Loucy (cell line): ENCODE measurements around the gene JAM3.

Experiments used
- H2AFZ ChIP-seq: fragments of 200-600 bp; sonication (generic); 2 replicates; pipeline ENCODE4 v1.6.0; 2016; ENCODE audit warnings: antibody characterized with exemption, mild to moderate bottlenecking, low read length, moderate library complexity
- H3F3A ChIP-seq: fragments of 200-600 bp; 2 replicates; pipeline ENCODE4 v1.6.0; 2016; ENCODE audit warnings: antibody characterized with exemption, low read depth, mild to moderate bottlenecking
- H3K27me3 ChIP-seq: fragments of 200-600 bp; sonication (generic); 2 replicates; pipeline ENCODE4 v1.6.1; 2014; ENCODE audit warnings: low read length, mild to moderate bottlenecking; ENCODE audit not compliant: insufficient read depth, poor library complexity, severe bottlenecking
- H3K36me3 ChIP-seq: fragments of 200-600 bp; sonication (generic); 2 replicates; pipeline ENCODE4 v1.6.1; 2016; ENCODE audit warnings: low read length; ENCODE audit not compliant: insufficient read depth
- H3K4me1 ChIP-seq: fragments of 200-600 bp; sonication (generic); 2 replicates; pipeline ENCODE4 v1.5.1; 2014; ENCODE audit warnings: low read length, mild to moderate bottlenecking; ENCODE audit not compliant: insufficient read depth, poor library complexity, severe bottlenecking
- H3K4me2 ChIP-seq: fragments of 200-600 bp; sonication (generic); 2 replicates; pipeline ENCODE4 v1.6.0; 2014; ENCODE audit warnings: antibody characterized with exemption, low read length, low read depth, mild to moderate bottlenecking; ENCODE audit not compliant: poor library complexity, severe bottlenecking
- H3K4me3 ChIP-seq: fragments of 200-600 bp; sonication (generic); 2 replicates; pipeline ENCODE4 v1.5.1; 2014; ENCODE audit warnings: low read length, mild to moderate bottlenecking, mixed read lengths; ENCODE audit not compliant: poor library complexity, severe bottlenecking
- H3K79me2 ChIP-seq: fragments of 200-600 bp; sonication (generic); 2 replicates; pipeline ENCODE4 v1.6.1; 2014; ENCODE audit warnings: low read length; ENCODE audit not compliant: insufficient read depth
- H3K9ac ChIP-seq: fragments of 200-600 bp; sonication (generic); 2 replicates; pipeline ENCODE4 v1.6.0; 2014; ENCODE audit warnings: mild to moderate bottlenecking, low read depth, low read length, moderate library complexity; ENCODE audit not compliant: poor library complexity, severe bottlenecking
- H3K9me2 ChIP-seq: fragments of 200-600 bp; sonication (generic); replicated peaks from 2 replicates; pipeline ENCODE4 v1.6.1; 2016; ENCODE audit warnings: low read depth, low read length, mixed read lengths
- H3K9me3 ChIP-seq: fragments of 200-600 bp; sonication (generic); 2 replicates; pipeline ENCODE4 v1.6.1; 2014; ENCODE audit warnings: mild to moderate bottlenecking, antibody characterized with exemption, low read length, low read depth; ENCODE audit not compliant: insufficient read depth
- H4K20me1 ChIP-seq: fragments of 200-600 bp; sonication (generic); 2 replicates; pipeline ENCODE4 v1.6.0; 2014; ENCODE audit warnings: antibody characterized with exemption, low read length, mild to moderate bottlenecking; ENCODE audit not compliant: insufficient read depth, poor library complexity, severe bottlenecking
- EZH2phosphoT487 ChIP-seq: fragments of 200-600 bp; IDR thresholded peaks from 2 replicates; pipeline ENCODE4 v1.6.1; 2018; ENCODE audit warnings: antibody characterized with exemption, mild to moderate bottlenecking, moderate library complexity, borderline replicate concordance
- TF ChIP-seq, protein P1 (sequence below): fragments of 200-600 bp; sonication (generic); conservative IDR thresholded peaks from 2 replicates; pipeline ENCODE4 v1.5.1; 2014; ENCODE audit warnings: mild to moderate bottlenecking, antibody characterized with exemption, low read length

The JAM3 gene

DNA sequence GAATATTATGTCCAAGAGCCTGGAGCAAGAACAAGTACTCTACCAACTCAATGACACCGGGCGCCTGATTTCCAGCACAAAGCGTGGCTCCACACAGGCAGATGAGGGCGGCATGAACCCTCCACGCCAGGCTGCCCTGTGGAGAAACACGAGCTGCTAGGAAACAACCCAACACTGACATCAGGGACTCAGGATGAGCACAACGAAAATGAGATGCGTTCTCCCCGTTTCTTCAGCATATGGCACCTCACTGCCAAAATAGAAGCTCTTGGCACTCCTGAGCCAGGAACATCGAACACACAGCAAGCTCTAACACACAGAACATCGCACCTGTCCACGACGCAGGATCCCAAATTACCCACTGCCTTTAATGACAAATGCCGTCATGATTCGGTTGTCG lies 86.6 kb downstream of the JAM3 start:
- Histone ChIP-seq H3K4me3 (no peak overlapping the region), H3K4me1 (no peaks in the 10 kb centered on the region), H3K9me2 (no peaks in the 10 kb centered on the region), H2AFZ (no peak overlapping the region), H3F3A (no peaks in the 10 kb centered on the region), H3K36me3 (peaks cover 81% of the 10 kb centered on the region; the same call in 1 of the 2 replicates), H3K79me2 (no peaks in the 10 kb centered on the region), H4K20me1 (no peaks in the 10 kb centered on the region), H3K9me3 (no peaks in the 10 kb centered on the region), H3K27me3 (no peaks in the 10 kb centered on the region), H3K4me2 (no peak overlapping the region), H3K9ac (no peak overlapping the region)
- no peak for TF ChIP-seq EZH2phosphoT487
- TF ChIP-seq, protein P1, sequence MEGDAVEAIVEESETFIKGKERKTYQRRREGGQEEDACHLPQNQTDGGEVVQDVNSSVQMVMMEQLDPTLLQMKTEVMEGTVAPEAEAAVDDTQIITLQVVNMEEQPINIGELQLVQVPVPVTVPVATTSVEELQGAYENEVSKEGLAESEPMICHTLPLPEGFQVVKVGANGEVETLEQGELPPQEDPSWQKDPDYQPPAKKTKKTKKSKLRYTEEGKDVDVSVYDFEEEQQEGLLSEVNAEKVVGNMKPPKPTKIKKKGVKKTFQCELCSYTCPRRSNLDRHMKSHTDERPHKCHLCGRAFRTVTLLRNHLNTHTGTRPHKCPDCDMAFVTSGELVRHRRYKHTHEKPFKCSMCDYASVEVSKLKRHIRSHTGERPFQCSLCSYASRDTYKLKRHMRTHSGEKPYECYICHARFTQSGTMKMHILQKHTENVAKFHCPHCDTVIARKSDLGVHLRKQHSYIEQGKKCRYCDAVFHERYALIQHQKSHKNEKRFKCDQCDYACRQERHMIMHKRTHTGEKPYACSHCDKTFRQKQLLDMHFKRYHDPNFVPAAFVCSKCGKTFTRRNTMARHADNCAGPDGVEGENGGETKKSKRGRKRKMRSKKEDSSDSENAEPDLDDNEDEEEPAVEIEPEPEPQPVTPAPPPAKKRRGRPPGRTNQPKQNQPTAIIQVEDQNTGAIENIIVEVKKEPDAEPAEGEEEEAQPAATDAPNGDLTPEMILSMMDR: no peak

GRCh38 chr11:134155946-134156865 lies 87.3 kb downstream of the JAM3 start:
- Histone ChIP-seq H3K9ac (no peak overlapping the region), H3K9me3 (no peaks in the 10 kb centered on the region), H3K4me1 (no peaks in the 10 kb centered on the region), H2AFZ (no peak overlapping the region), H3K36me3 (peaks cover 82% of the 10 kb centered on the region; the same call in 1 of the 2 replicates), H3K79me2 (no peaks in the 10 kb centered on the region), H3K4me3 (no peak overlapping the region), H4K20me1 (no peaks in the 10 kb centered on the region), H3K9me2 (no peaks in the 10 kb centered on the region), H3F3A (no peaks in the 10 kb centered on the region), H3K4me2 (no peak overlapping the region), H3K27me3 (no peaks in the 10 kb centered on the region)
- TF ChIP-seq, protein P1: no peak
- no peak for TF ChIP-seq EZH2phosphoT487

GRCh38 chr11:134157451-134157850 lies 88.6 kb downstream of the JAM3 start:
- Histone ChIP-seq H3K9ac (no peak overlapping the region), H3K36me3 (peaks cover 86% of the 10 kb centered on the region; the same call in 1 of the 2 replicates), H3K79me2 (no peaks in the 10 kb centered on the region), H4K20me1 (no peaks in the 10 kb centered on the region), H3K4me1 (no peaks in the 10 kb centered on the region), H3K27me3 (no peaks in the 10 kb centered on the region), H3K4me3 (no peak overlapping the region), H3F3A (no peaks in the 10 kb centered on the region), H3K9me2 (no peaks in the 10 kb centered on the region), H2AFZ (no peak overlapping the region), H3K9me3 (no peaks in the 10 kb centered on the region), H3K4me2 (no peak overlapping the region)
- no peak for TF ChIP-seq EZH2phosphoT487
- TF ChIP-seq, protein P1: no peak
